ENCODE results near the gene DUSP19.
A peak's percentile ranks its signal among the peaks of the same experiment; 100 is the strongest.
"Not testable (repeated sequence)": the region's sequence is repeated elsewhere in the genome, so short reads cannot be mapped to it uniquely, and the experiment has no call there.

The DUSP19 gene, protein sequence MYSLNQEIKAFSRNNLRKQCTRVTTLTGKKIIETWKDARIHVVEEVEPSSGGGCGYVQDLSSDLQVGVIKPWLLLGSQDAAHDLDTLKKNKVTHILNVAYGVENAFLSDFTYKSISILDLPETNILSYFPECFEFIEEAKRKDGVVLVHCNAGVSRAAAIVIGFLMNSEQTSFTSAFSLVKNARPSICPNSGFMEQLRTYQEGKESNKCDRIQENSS

GRCh38 chr2:183078464-183079138 is at the start of gene DUSP19:
Gene DUSP19 (plus strand): TSS chr2:183078747. CDS start chr2:183078934, 187 bp downstream.
- DNase-seq = peak in 3 of 4 experiments; percentile 29 to 67 (median 51)

DNA sequence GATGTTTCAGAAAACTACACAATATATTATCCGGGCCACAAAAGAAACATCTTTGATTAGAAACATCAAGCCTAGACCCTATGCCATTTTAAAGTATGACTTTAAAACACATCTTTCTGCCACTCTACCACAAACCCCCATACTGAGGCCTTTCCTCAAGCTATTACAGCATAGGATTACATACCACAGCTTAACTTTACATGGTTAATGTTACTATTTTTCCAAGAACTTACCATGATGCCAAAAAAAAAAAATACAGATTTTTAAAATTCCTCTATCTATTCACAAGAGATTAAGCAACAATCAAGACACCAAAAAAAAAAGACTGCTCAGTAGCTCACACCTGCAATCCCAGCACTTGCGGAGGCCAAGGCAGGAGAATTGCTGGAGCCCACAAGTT is 49.3 kb upstream of the DUSP19 start:
- DNase-seq = no peak

DNA sequence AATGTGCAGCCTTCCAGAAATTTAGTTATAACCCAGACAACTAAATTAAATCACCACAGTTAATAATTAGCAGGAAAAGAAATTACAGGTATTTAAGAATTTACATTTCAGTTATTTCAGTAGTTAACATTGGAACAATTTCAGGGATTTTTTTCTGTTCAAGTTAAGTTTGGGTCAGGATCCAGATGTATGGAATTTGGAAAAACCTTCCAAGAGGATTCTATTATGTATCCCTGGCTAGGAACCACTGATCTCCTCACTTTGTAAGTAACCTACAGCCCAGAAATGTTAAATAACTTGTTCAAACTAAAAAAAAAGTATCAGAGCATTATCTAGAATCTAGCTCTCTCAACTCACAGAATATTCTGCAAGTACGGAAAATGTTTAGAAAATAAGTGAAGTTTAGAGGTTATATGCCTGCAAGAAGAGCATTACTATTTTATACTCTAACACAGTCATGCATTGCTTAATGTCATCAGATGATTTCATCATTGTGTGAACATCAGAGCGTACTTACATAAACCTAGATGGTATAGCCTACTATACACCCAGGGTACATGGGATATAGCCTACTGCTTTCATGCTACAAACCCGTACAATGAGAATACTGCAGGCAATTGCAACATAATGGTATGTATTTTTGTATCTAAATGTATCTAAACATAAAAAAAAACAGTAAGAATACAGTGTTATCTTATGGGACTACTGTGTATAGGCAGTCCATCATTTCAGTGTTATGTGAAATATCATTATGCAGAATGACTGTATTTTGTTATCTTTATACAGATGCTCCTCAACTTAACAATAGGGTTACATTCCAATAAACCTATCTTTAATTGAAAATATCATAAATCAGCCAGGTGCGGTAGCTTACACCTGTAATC is 46.4 kb upstream of the DUSP19 start:
- no peak for DNase-seq

- no peak for DNase-seq
Observed at GRCh38 chr2:183033951-183034350, 44.6 kb upstream of the DUSP19 start.

- no peak for DNase-seq
Observed at GRCh38 chr2:183034806-183035205, 43.7 kb upstream of the DUSP19 start.

DNA sequence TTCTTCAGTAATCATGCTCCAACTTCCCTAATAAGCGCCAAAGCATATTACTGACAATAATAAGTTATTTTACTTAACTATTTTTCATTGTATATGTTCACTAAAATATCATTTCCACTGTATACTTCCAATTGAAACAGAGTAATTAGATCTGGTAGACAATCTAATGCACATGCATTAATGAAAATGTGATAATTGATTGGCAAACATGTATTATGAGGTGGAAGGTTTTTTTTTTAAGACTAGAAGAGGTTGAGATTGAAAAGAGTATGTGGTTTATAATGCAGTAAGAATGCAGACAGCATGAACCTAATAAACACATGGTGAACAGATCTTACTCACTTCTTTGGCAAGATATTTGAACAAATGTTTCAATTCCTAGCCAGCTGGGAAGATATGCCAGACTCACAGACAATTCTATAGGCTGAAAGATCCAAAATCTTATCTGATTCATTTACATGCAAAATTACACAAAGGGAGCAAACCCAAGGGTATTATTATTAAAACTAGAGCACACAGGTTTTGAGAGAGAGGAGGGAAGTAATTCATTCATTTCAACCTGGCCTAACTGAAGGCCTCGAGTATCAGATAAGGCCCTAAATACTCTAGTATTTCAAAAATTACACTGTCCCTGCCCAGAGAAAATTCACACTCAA is 43.1 kb upstream of the DUSP19 start:
- no peak for DNase-seq

DNA sequence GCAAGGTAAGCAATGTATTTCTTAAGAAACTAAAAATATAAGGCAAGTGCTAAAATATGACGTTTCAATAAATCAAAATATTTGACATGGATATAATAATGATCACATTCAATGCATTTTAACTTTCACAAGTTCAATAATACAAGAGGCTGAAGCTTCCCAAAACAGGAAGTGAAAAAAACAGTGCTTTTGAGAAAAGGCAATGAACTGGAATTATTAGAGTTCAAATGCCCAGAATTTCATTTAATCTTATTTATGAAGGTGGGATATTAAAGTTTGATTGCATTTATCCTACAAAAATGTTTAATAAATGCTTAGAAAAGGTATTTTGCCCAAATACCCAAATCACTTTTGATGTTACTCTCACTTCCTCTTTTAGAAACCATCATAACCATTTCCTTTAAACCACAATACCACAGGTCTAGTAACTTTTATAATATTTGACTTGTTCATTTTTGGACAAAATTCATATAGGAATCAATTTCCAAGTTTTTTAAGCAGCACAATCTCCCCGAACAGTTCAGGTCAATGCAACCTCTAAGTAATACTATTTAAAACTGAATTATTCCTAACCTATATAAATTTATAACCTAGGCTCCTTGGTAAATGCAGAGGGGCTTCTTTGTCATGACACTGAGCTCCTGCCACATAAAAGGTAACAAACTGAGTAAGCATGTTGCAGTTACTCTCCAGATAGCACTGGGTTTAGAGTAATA is 42.4 kb upstream of the DUSP19 start:
- no peak for DNase-seq

- DNase-seq = no peak
Observed at GRCh38 chr2:183037074-183037552, 41.4 kb upstream of the DUSP19 start.

GRCh38 chr2:183037553-183038340 is 40.8 kb upstream of the DUSP19 start:
- peak; percentile 21 to 39 (median 30) for DNase-seq

GRCh38 chr2:183038341-183039300 is 39.9 kb upstream of the DUSP19 start, which contains the start of gene NCKAP1:
Gene NCKAP1 (minus strand): TSS chr2:183038457. CDS start chr2:183038099, 358 bp downstream.
- peak; percentile 71 to 88 (median 76) for DNase-seq

DNA sequence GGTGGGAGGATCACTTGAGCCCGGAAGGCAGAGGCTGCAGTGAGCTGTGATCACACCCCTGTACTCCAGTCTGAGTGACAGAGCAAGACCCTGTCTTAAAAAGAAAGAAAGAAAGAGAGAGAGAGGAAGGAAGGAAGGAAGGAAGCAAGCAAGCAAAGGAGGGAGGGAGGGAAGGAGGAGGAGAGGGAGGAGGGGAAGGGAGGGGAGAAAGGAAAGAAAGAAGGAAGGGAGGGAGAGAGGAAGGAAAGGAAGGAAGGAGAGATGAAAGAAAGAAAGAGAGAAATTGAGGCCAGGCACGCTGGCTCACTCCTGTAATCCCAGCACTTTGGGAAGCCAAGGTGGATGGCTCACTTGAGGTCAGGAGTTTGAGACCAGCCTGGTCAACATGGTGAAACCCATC is 37.9 kb upstream of the DUSP19 start:
- no peak for DNase-seq

DNA sequence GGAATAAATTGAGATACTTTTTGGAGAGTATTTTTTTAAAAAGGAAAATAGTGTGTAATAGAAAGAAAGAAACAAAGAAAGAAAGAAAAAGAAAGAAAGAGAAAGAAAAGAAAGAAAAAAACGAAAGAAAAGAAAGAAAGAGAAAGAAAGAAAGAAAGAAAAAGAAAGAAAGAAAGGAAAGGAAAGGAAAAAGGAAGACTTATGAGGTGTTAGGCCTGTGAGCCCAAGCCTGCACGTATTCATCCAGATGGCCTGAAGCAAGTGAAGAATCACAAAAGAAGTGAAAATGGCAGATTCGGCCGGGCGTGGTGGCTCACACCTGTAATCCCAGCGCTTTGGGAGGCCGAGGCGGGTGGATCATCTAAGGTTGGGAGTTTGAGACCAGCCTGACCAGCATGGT is 35.0 kb upstream of the DUSP19 start:
- not testable (repeated sequence) for DNase-seq

DNA sequence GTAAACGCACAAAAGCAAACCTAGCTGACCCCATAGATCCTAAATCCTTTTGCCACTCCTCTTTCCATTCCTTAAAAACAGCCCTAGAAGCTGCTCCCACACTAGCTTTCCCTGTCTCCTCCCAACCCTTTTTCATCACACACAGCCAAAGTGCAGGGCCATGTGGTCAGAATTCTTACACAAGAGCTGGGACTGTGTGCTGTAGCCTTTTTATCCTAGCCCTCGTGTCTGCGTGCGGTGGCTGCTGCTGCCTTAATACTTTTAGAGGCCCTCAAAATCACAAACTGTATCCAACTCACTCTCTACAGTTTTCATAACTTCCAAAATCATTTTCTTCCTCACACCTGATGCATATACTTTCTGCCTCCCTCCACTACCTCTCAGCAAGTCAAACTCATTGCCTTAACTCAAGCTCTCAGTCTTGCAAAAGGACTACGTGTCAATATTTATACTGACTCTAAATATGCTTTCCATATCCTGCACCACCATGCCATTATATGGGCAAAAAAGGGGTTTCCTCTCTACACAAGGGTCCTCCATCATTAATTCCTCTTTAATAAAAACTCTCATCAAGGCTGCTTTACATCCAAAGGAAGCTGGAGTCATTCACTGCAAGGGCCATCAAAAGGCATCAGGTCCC is 30.9 kb upstream of the DUSP19 start:
- not testable (repeated sequence) for DNase-seq

- no peak for DNase-seq
Observed at GRCh38 chr2:183049420-183049819, 29.1 kb upstream of the DUSP19 start.

GRCh38 chr2:183057333-183057985 is 21.1 kb upstream of the DUSP19 start:
- no peak for DNase-seq

- DNase-seq = no peak
Observed at GRCh38 chr2:183059561-183059960, 19.0 kb upstream of the DUSP19 start.

GRCh38 chr2:183060571-183061231 is 17.8 kb upstream of the DUSP19 start:
- no peak for DNase-seq

- DNase-seq = no peak
Observed at GRCh38 chr2:183063083-183063482, 15.5 kb upstream of the DUSP19 start.

All from activated CD4-positive, CD25-positive, alpha-beta regulatory T cell (primary cell).